HEK293 (cell line): ENCODE results near the gene HRCT1.

Experiments
- CTCF ChIA-PET: fragments of 350-600 bp; formaldehyde crosslinking; extraction: SDS; loops from one replicate; lab custom pipeline; 2021; ENCODE audit warnings: antibody characterized with exemption; lab: Yijun Ruan, JAX
- POLR2A ChIA-PET: fragments of 300-600 bp; formaldehyde crosslinking; extraction: SDS; loops from one replicate; lab custom pipeline; 2020; ENCODE audit warnings: antibody characterized with exemption, inconsistent platforms; lab: Yijun Ruan, JAX
- H3K27ac ChIP-seq: fragments of 200-500 bp; sonication (Bioruptor generic); 2 replicates; pipeline ENCODE4 v1.5.1; 2014; ENCODE audit warnings: low read depth, low read length, control low read depth, inconsistent platforms; ENCODE audit errors: extremely low read depth
- H3K36me3 ChIP-seq, 2 experiments: fragments of 200-500 bp in 1 of 2; sonication (Bioruptor generic) in 1 of 2; 1 replicate in 1 of 2; 2 replicates in 1 of 2; pipeline ENCODE4 v1.5.1; 2014 to 2017; ENCODE audit warnings: inconsistent platforms in 2 of 2, low read length in 2 of 2; ENCODE audit not compliant: control insufficient read depth in 2 of 2, insufficient read depth in 1 of 2
- H3K4me1 ChIP-seq: fragments of 200-500 bp; sonication (Bioruptor generic); 2 replicates; pipeline ENCODE4 v1.5.1; 2014; ENCODE audit warnings: mild to moderate bottlenecking, low read length, inconsistent platforms; ENCODE audit not compliant: control insufficient read depth, insufficient read depth
- H3K4me3 ChIP-seq: 2 replicates; pipeline ENCODE4 v1.5.1; 2011; ENCODE audit warnings: low read depth, mild to moderate bottlenecking, control low read depth, low read length, moderate library complexity
- H3K9me3 ChIP-seq: fragments of 200-500 bp; sonication (Bioruptor generic); 2 replicates; pipeline ENCODE4 v1.5.1; 2014; ENCODE audit warnings: low read depth, low read length, inconsistent platforms; ENCODE audit not compliant: control insufficient read depth, insufficient read depth
- GLI2 ChIP-seq: fragments of 450-650 bp; formaldehyde crosslinking; IDR thresholded peaks from 2 replicates; pipeline ENCODE4; 2017; ENCODE audit warnings: missing biosample characterization, missing genetic modification characterization, low read depth, borderline replicate concordance
- HOXD13 ChIP-seq: sonication (generic); formaldehyde crosslinking; IDR thresholded peaks from 2 replicates; pipeline ENCODE4 v1.8.0; 2022; ENCODE audit warnings: missing genetic modification reagents, borderline replicate concordance
- INSM2 ChIP-seq: fragments of 450-650 bp; formaldehyde crosslinking; IDR thresholded peaks from 2 replicates; pipeline ENCODE4 v1.5.1; 2016; ENCODE audit warnings: missing biosample characterization, missing genetic modification characterization
- MYNN ChIP-seq: fragments of 450-650 bp; formaldehyde crosslinking; IDR thresholded peaks from 2 replicates; pipeline ENCODE4 v1.5.1; 2016; ENCODE audit warnings: missing biosample characterization, missing genetic modification characterization, borderline replicate concordance
- OSR2 ChIP-seq: fragments of 450-650 bp; formaldehyde crosslinking; IDR thresholded peaks from 2 replicates; pipeline ENCODE4 v1.5.1; 2016; ENCODE audit warnings: missing biosample characterization, missing genetic modification characterization
- ZBTB8A ChIP-seq: fragments of 450-650 bp; formaldehyde crosslinking; IDR thresholded peaks from 2 replicates; pipeline ENCODE4 v1.5.1; 2016; ENCODE audit warnings: missing biosample characterization, missing genetic modification characterization
- ZNF202 ChIP-seq: fragments of 450-650 bp; formaldehyde crosslinking; IDR thresholded peaks from 2 replicates; pipeline ENCODE4 v1.5.1; 2016; ENCODE audit warnings: missing biosample characterization, missing genetic modification characterization, borderline replicate concordance
- ZNF23 ChIP-seq: fragments of 450-650 bp; formaldehyde crosslinking; IDR thresholded peaks from 2 replicates; pipeline ENCODE4 v1.5.1; 2016; ENCODE audit warnings: missing biosample characterization, missing genetic modification characterization, borderline replicate concordance
- ZNF391 ChIP-seq: fragments of 450-650 bp; formaldehyde crosslinking; IDR thresholded peaks from 2 replicates; pipeline ENCODE4 v1.5.1; 2016; ENCODE audit warnings: low read depth, missing biosample characterization, missing genetic modification characterization, borderline replicate concordance
- ZNF404 ChIP-seq: fragments of 450-650 bp; formaldehyde crosslinking; IDR thresholded peaks from 2 replicates; pipeline ENCODE4 v1.5.1; 2017; ENCODE audit warnings: missing biosample characterization, missing genetic modification characterization
- ZNF433 ChIP-seq: fragments of 450-650 bp; formaldehyde crosslinking; IDR thresholded peaks from 2 replicates; pipeline ENCODE4 v1.5.1; 2016; ENCODE audit warnings: missing biosample characterization, missing genetic modification characterization, low read depth
- ZNF555 ChIP-seq: fragments of 450-650 bp; formaldehyde crosslinking; conservative IDR thresholded peaks from 2 replicates; pipeline ENCODE4 v1.5.1; 2017; ENCODE audit warnings: missing biosample characterization, mild to moderate bottlenecking, missing genetic modification characterization, inconsistent platforms
- ZNF580 ChIP-seq: fragments of 450-650 bp; formaldehyde crosslinking; IDR thresholded peaks from 2 replicates; pipeline ENCODE4 v1.5.1; 2016; ENCODE audit warnings: missing biosample characterization, missing genetic modification characterization
- ZNF629 ChIP-seq: fragments of 450-650 bp; formaldehyde crosslinking; IDR thresholded peaks from 2 replicates; pipeline ENCODE4 v1.5.1; 2017; ENCODE audit warnings: missing biosample characterization, missing genetic modification characterization
- ZNF639 ChIP-seq: fragments of 450-650 bp; formaldehyde crosslinking; IDR thresholded peaks from 2 replicates; pipeline ENCODE4 v1.5.1; 2016; ENCODE audit warnings: missing biosample characterization, missing genetic modification characterization
- ZNF837 ChIP-seq: fragments of 450-650 bp; formaldehyde crosslinking; IDR thresholded peaks from 2 replicates; pipeline ENCODE4 v1.5.1; 2016; ENCODE audit warnings: missing biosample characterization, missing genetic modification characterization
- ZSCAN23 ChIP-seq: fragments of 450-650 bp; formaldehyde crosslinking; IDR thresholded peaks from 2 replicates; pipeline ENCODE4 v1.5.1; 2016; ENCODE audit warnings: missing biosample characterization, missing genetic modification characterization
- ZSCAN4 ChIP-seq: fragments of 450-650 bp; formaldehyde crosslinking; IDR thresholded peaks from 2 replicates; pipeline ENCODE4 v1.5.1; 2017; ENCODE audit warnings: missing biosample characterization, missing genetic modification characterization
- TF ChIP-seq, protein P1 (sequence below): fragments of 450-650 bp; formaldehyde crosslinking; IDR thresholded peaks from 2 replicates; pipeline ENCODE4 v1.5.1; 2016; ENCODE audit warnings: missing biosample characterization, missing genetic modification characterization

HRCT1 gene

GRCh38 chr9:35908504-35909125, 2.6 kb downstream of the HRCT1 start:
- Histone ChIP-seq H3K4me3 (no peak overlapping the region), H3K36me3 (no peaks in the 10 kb centered on the region), H3K9me3 (no peaks in the 10 kb centered on the region), H3K4me1 (peaks cover 10% of the 10 kb centered on the region), H3K27ac (peak overlapping the region; percentile 34; the same call in 1 of the 2 replicates)
- no peak for TF ChIP-seq ZNF837 (tag by site-specific recombination)
- TF ChIP-seq, protein P1, sequence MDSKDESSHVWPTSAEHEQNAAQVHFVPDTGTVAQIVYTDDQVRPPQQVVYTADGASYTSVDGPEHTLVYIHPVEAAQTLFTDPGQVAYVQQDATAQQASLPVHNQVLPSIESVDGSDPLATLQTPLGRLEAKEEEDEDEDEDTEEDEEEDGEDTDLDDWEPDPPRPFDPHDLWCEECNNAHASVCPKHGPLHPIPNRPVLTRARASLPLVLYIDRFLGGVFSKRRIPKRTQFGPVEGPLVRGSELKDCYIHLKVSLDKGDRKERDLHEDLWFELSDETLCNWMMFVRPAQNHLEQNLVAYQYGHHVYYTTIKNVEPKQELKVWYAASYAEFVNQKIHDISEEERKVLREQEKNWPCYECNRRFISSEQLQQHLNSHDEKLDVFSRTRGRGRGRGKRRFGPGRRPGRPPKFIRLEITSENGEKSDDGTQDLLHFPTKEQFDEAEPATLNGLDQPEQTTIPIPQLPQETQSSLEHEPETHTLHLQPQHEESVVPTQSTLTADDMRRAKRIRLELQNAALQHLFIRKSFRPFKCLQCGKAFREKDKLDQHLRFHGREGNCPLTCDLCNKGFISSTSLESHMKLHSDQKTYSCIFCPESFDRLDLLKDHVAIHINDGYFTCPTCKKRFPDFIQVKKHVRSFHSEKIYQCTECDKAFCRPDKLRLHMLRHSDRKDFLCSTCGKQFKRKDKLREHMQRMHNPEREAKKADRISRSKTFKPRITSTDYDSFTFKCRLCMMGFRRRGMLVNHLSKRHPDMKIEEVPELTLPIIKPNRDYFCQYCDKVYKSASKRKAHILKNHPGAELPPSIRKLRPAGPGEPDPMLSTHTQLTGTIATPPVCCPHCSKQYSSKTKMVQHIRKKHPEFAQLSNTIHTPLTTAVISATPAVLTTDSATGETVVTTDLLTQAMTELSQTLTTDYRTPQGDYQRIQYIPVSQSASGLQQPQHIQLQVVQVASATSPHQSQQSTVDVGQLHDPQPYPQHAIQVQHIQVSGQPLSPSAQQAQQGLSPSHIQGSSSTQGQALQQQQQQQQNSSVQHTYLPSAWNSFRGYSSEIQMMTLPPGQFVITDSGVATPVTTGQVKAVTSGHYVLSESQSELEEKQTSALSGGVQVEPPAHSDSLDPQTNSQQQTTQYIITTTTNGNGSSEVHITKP (tag by site-specific recombination) = 0 out of 2 replicates have a peak, but pooled peaks have one; percentile 10
- CTCF ChIA-PET = interaction anchor here (0.7 to 1.5 kb wide), 7 partner anchors 13 to 174 kb away, joined by 3 to 6 read pairs (median 3); no protein-coding TSS in a partner anchor
- POLR2A ChIA-PET = interaction anchor here (0.6 kb wide), 1 partner anchor 105 kb away, joined by 4 read pairs; no protein-coding TSS in a partner anchor

- H3K27ac ChIP-seq = peak within 1 kb of the TSS; percentile 34; the same call in 1 of the 2 replicates
- H3K36me3 ChIP-seq = no peaks in the 10 kb centered on the region
- H3K4me3 ChIP-seq = no peak within 1 kb of the TSS
- no peak for TF ChIP-seq ZNF404 (tag by site-specific recombination)
- TF ChIP-seq HOXD13 = no peak
- TF ChIP-seq ZNF391 (tag by site-specific recombination) = no peak
- TF ChIP-seq GLI2 (tag by site-specific recombination) = no peak
- TF ChIP-seq ZNF23 (tag by site-specific recombination) = no peak
- no peak for TF ChIP-seq ZNF629 (tag by site-specific recombination)
- no peak for TF ChIP-seq ZNF580 (tag by site-specific recombination)
- no peak for TF ChIP-seq ZNF433 (tag by site-specific recombination)
- POLR2A ChIA-PET = interaction anchor here (0.6 kb wide), 1 partner anchor 106 kb away, joined by 4 read pairs; no protein-coding TSS in a partner anchor
- CTCF ChIA-PET = interaction anchor here (0.7 to 3.6 kb wide), 10 partner anchors 8 to 174 kb away, joined by 3 to 45 read pairs (median 4); no protein-coding TSS in a partner anchor
- peaks cover 10% of the 10 kb centered on the region for H3K4me1 ChIP-seq
- no peaks in the 10 kb centered on the region for H3K9me3 ChIP-seq
Measured at GRCh38 chr9:35909274-35909673, 3.3 kb downstream of the HRCT1 start, which contains the start of gene SPAAR. SPAAR (plus strand) TSS chr9:35909490; CDS start chr9:35910464, 974 bp downstream.

GRCh38 chr9:35909687-35910612, 3.9 kb downstream of the HRCT1 start:
- H3K27ac ChIP-seq = no peak overlapping the region
- no peaks in the 10 kb centered on the region for H3K9me3 ChIP-seq
- POLR2A ChIA-PET = no interaction called here
- H3K36me3 ChIP-seq = no peaks in the 10 kb centered on the region
- peaks cover 10% of the 10 kb centered on the region for H3K4me1 ChIP-seq
- CTCF ChIA-PET = interaction anchor here (0.6 to 3.6 kb wide), 25 partner anchors 8 to 723 kb away, joined by 3 to 45 read pairs (median 4); partner anchors contain the start of genes CCDC107, GBA2 and RGP1
- H3K4me3 ChIP-seq = no peak overlapping the region
- no peak for TF ChIP-seq INSM2 (tag by site-specific recombination)
- TF ChIP-seq ZSCAN23 = no peak
- TF ChIP-seq ZNF639 (tag by site-specific recombination) = no peak
- TF ChIP-seq ZSCAN4 (tag by site-specific recombination) = no peak
- no peak for TF ChIP-seq OSR2 (tag by site-specific recombination)
- no peak for TF ChIP-seq HOXD13
- no peak for TF ChIP-seq ZBTB8A (tag by site-specific recombination)
- TF ChIP-seq ZNF202 (tag by site-specific recombination) = no peak
- no peak for TF ChIP-seq MYNN (tag by site-specific recombination)
- no peak for TF ChIP-seq ZNF555
